Placental epithelial cell (primary cell): ENCODE measurements around the gene NUDC. TPM values are rescaled to one million over a fixed set of nuclear protein-coding genes. Genes with fewer than 3 reads are reported as not detected.

ENCODE experiments used
- total RNA-seq: library from RNA; depleted of rRNA; stranded (reverse); fragments of >200 nt; gene quantifications from 2 replicates; pipeline ENCODE4 v1.2.3, GENCODE V29; 2012

Gene NUDC
- total RNA-seq: 14.5 and 18.9 TPM in 2 replicates

DNA sequence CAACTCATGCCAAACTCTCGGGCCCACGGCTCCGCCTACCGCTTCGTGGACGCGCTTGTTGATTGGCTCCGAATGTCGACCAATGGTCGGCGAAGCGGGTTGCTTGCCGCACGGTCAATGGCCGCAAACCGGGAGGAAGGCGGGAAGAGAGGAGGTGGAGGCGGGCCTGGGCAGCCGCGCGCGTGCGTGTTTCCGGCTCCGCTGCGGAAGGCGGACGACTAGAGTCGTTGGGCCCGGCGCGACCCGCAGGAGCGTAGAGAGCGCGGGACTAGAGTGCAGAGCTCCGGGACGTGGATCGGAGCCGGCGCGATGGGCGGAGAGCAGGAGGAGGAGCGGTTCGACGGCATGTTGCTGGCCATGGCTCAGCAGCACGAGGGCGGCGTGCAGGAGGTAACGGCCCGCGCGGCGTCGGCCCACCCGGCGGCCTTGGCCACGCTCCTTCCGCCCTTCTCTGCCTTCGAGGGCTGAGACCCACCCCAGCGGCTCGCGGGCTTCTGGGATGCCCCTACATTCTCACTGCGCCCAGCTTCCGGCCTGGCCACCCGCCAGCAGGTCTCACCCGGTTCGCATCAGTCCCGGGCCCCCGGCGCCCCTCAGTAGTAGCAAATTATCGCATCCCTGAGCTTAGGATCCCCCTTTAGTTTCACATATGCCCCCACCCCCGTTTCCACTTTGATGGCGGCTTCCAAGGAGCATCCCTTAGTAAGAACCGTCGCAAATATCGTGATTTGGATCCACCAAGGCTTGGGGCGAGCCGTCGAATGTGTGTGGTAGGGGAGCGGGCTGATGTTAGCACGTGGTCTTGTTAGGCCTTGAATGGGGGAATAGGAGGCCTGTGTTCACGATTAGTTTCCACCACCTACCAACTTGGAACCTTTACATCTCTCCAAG, at the start of gene NUDC:
TSS of gene NUDC (plus strand) at position 204 of the 891 bp plus-strand sequence. CDS start at position 310, 106 bp downstream.

DNA sequence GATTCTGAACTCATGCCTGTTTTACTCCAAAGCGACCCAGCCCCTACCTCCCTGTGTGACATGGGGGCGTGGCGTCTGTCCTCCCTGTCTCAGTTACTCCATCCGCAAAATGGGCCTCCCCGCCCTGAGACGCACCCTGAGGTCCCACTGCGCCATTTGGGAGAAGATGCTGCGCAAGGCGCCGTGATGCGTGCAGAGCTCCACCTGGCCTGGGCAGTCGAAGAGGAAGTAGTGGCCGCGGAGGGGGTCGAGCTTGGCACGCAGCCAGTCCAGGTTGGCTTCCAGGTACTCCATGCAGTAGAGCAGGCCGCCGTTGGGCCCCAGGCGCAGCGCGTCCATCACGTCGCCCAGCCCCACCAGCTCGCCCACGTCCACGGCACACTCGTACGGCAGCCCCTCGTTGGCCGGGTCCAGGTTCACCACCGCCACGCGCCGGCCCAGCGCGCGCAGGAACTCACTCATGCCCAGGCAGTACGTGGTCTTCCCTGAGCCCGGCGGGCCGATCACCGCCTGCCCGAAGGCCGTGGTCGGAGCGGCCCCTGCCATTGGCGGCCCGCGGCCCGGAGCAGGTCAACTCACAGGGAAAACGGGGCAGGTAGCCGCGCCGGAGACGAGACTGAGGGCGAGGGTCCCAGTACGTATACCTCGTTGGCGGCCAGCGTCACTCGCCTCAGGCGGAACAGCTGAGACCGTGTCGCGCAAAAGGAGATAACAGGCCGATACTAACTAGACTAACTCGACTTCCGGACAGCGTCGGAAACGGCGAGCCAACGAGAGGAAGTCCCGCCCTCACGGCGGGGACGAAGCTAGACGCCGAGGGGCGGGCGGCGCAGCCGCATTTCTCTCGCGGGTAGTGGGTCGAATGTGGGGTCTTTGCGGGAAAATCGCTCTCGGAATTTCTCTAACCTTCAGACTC, 31.7 kb upstream of the NUDC start, which contains the start of gene GPN2:
TSS of gene GPN2 (minus strand) at position 733 of the 916 bp plus-strand sequence. CDS start at position 546, 187 bp downstream.

DNA sequence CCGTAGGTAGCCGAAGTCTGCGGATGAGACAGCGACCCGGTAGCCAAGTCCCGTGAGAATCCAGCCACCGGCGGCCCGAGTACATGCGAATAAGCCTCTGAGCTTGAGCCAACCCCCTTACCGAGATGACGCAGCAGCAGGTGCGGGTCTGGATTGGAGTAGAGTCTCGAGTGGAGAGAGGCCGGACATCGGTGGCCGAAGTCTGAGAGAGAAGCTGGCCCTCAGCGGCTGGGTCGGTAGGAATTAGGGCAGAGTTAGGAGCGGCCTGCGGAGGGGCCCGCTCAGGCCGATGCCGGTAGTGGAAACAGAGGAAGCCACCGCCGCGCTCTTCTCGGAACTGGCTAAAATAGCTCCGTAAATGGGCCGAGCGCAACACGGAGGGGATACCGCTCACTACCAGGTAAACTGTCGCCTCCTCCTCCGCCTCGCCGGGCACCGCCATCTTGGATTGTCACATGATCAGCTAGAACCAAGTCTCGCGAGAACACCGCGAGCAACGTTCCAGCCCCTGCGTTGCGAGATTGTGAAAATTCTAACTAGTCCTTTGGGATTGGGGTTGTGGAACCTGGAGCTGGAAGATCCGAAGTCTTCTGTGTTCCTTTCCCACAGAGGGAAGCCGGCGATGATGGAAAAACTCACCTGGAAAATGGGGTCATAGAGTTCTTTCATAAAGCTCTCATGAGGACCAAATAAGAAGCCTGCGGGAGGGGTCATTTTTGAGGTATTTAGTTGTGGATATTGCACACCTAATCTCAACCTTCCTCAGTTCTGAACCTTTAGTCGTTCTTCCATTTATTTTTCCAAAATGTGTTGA, 21.3 kb upstream of the NUDC start, which contains the start of gene GPATCH3:
TSS of gene GPATCH3 (minus strand) at position 467 of the 814 bp plus-strand sequence. CDS start at position 442, 25 bp downstream.

DNA sequence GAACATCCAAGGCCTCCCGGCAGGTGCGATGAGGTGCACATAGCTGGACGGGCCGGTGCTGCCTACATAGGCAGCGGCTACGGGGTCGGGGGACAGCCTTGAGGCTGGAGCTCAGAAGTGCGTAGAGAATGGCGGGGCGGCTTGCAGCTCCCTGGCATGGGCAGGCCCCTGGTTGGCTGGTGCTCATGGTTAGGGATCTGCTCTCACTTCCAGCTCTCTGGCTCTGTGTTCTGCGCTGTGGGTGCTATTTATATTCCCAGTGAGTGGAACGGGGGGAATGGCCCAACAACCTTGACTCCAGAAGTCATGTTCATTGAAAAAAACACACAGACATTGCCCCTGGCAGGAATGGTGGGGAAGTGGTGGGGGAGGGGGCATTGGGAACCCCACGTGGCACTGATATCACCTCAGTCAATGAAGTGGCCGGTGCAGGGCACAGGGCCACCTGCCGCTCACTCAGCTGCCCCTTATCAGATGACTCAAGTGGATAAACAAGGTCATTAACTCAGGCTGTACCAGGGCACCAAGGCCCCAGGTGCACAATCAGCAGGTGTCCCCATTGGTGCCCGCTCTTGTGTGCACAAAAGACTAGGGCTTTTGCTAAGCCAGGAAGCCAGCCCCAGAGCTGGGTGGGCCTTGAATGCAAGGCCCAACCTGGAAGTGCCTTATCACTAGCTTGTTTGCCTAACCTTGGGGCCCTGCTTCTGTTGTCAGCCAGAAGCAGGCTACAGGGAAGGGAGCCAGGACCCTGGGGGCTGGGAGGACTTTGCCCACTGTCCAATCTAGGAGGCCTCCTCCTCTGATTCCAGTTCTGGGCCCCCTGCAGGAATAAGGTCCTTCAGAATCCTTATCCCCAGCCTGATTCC, 7.6 kb upstream of the NUDC start, which contains the start of gene NR0B2:
TSS of gene NR0B2 (minus strand) at position 222 of the 866 bp plus-strand sequence. CDS start at position 187, 35 bp downstream.

DNA sequence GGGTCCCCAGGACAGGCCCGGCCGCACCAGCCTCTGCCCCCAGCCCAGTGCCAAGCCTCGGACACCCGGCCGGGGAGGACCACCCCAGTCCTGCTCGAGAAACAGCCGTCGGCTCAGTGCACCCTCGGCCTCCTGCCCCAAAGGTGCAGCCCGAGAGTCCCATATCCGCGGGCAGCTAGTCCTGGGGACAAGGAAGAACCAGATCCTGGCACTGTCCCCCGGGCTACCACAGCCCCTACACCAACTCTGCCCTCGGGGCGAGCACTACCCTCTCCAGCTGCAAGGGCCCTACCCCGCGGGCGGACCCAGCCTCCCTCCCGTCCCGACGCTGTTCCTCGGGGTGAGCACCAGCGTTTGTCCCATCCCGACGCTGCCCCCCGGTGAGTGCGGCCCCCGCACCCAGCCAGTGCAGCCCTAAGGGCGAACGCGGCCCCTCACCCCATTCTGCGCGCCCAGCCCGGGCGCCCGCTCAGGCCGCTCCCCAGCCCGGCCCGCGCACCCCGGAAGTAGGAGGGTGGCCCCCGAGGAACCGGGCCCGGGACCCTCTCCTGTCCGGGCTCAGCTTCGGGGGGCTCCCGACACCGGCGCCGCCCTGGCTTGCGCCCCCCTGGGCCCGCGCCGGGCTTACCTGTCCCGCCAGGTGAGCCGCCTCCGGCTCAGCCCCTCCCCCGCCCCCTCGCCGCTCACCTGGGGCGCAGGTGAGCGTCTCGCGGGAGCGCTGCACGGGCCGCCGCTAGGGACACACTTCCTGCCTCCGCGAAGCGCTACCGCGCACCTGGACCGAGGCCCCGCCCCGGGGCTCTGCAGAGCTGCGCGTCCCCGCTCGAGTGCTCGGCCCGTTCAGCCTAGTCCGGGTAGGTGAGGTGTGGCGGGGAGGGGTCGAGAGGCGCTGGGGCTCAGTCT, 38.4 kb downstream of the NUDC start, which contains the start of gene KDF1:
TSS of gene KDF1 (minus strand) at position 747 of the 903 bp plus-strand sequence. CDS start 8,088 bp downstream, outside the sequence.

DNA sequence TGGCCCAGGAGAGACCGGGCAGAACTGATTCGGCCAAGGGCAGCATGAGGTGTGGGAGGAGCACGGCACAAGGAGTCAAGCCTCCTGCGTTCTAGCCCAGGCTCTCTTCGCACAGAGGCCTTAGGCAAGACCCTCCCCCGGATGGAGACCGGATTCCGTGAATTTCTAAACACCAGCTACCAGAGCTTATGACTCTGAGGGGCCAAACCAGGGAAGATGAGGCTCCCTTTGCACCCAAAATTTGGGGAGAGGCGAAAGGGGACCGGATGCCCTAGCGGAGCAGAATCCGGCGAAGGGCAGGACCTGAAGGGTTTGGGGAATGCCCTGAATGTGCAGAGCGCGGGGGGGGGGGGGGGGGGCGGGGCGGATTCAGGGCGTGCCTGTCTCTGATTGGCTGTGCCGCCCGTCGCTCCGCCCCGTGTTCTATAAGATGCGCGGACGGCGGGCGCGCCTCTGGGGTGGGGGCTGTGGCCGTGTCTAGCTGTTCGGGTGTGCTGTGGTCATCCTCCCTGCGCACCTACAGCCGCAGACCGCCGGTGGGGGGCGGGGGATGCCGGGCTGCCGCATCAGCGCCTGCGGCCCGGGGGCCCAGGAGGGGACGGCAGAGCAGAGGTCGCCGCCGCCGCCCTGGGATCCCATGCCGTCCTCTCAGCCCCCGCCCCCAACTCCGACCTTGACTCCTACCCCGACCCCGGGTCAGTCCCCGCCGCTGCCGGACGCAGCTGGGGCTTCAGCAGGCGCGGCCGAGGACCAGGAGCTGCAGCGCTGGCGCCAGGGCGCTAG, 71.9 kb downstream of the NUDC start, which contains the start of gene TRNP1:
TSS of gene TRNP1 (plus strand) at position 456 of the 783 bp plus-strand sequence. CDS start at position 551, 95 bp downstream.

Other genes starting within 250 kb of the NUDC start
- gene ARID1A, start 225.7 kb upstream of the NUDC start, total RNA-seq: 48.3 and 56.9 TPM in 2 replicates
- gene PIGV, start 133.8 kb upstream of the NUDC start, total RNA-seq: 21.5 and 29.8 TPM in 2 replicates
- 20.0 and 25.7 TPM in 2 replicates for gene ZDHHC18, start 95.1 kb upstream of the NUDC start, total RNA-seq
- 146 and 266 TPM in 2 replicates for gene SFN, start 58.6 kb upstream of the NUDC start, total RNA-seq
- gene GPN2, start 31.5 kb upstream of the NUDC start, total RNA-seq: 11.8 and 15.3 TPM in 2 replicates
- 8.0 and 8.6 TPM in 2 replicates for gene GPATCH3, start 21.3 kb upstream of the NUDC start, total RNA-seq
- not detected in 2 replicates for gene NR0B2, start 7.8 kb upstream of the NUDC start, total RNA-seq
- 16.1 and 23.2 TPM in 2 replicates for gene KDF1, start 38.7 kb downstream of the NUDC start, total RNA-seq
- gene TRNP1, start 71.9 kb downstream of the NUDC start, total RNA-seq: 31.0 and 40.2 TPM in 2 replicates
- gene TENT5B, start 91.1 kb downstream of the NUDC start, total RNA-seq: 245 and 286 TPM in 2 replicates
- 10.0 and 11.4 TPM in 2 replicates for gene SLC9A1, start 233.4 kb downstream of the NUDC start, total RNA-seq